22Rv1 (cell line): ENCODE data around the gene ACSBG1.

ENCODE experiments used
- ZFX ChIP-seq: fragments of 450-650 bp; IDR thresholded peaks from 2 replicates; pipeline ENCODE4 v1.6.1; 2017; ENCODE audit warnings: antibody characterized with exemption, borderline replicate concordance
- TF ChIP-seq, protein P1 (sequence below): fragments of 450-650 bp; IDR thresholded peaks from 2 replicates; pipeline ENCODE4 v1.5.1; 2017; ENCODE audit warnings: mild to moderate bottlenecking

- TF ChIP-seq, protein P1, sequence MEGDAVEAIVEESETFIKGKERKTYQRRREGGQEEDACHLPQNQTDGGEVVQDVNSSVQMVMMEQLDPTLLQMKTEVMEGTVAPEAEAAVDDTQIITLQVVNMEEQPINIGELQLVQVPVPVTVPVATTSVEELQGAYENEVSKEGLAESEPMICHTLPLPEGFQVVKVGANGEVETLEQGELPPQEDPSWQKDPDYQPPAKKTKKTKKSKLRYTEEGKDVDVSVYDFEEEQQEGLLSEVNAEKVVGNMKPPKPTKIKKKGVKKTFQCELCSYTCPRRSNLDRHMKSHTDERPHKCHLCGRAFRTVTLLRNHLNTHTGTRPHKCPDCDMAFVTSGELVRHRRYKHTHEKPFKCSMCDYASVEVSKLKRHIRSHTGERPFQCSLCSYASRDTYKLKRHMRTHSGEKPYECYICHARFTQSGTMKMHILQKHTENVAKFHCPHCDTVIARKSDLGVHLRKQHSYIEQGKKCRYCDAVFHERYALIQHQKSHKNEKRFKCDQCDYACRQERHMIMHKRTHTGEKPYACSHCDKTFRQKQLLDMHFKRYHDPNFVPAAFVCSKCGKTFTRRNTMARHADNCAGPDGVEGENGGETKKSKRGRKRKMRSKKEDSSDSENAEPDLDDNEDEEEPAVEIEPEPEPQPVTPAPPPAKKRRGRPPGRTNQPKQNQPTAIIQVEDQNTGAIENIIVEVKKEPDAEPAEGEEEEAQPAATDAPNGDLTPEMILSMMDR, result no peak
- no peak for TF ChIP-seq ZFX
Measured at GRCh38 chr15:78179906-78180305, 54.5 kb downstream of the ACSBG1 start.
